ENCODE results near the gene CNKSR3. TPM values are rescaled to one million over a fixed set of nuclear protein-coding genes. Genes with fewer than 3 reads are reported as not detected.

The CNKSR3 gene
- polyA plus RNA-seq, 1 donor from 2014 or later: 3.0 TPM

DNA sequence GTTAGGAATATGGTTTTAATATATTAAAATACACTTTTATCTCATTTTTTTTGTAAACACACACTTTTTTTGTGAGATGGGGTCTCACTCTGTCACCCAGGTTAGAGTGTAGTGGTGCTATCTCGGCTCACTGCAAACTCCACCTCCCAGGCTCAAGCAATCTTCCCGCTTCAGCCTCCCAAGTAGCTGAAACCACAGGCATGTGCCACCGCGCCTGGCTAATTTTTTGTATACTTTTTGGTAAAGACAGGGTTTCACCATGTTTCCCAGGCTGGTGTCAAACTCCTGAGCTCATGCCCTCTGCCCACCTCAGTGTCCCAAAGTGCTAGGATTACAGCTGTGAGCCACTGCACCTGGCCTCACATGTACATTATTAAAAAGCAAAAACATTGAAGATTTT, 164.7 kb downstream of the CNKSR3 start:
- Histone ChIP-seq H3K9me3 (ENCODE audit: low read length) (no peaks in the 10 kb centered on the region), H3K4me3 (ENCODE audit: low read length) (no peak overlapping the region), H4K20me1 (ENCODE audit: insufficient read depth) (no peaks in the 10 kb centered on the region), H3K9ac (ENCODE audit: low read length) (no peak overlapping the region), H3F3A (ENCODE audit: insufficient read depth, low read length, poor library complexity, severe bottlenecking) (no peaks in the 10 kb centered on the region), H2AFZ (ENCODE audit: low read depth, low read length) (no peak overlapping the region), H3K36me3 (ENCODE audit: insufficient read depth, low read length) (no peaks in the 10 kb centered on the region), H3K27me3 (ENCODE audit: insufficient read depth, low read depth, low read length) (no peaks in the 10 kb centered on the region), H3K27ac (ENCODE audit: low read length) (no peak overlapping the region), H3K4me2 (ENCODE audit: low read length) (no peak overlapping the region), H3K79me2 (replicated peaks; ENCODE audit: insufficient read depth, low read length) (no peaks in the 10 kb centered on the region), H3K9me2 (ENCODE audit: insufficient read depth, low read length) (no peaks in the 10 kb centered on the region)
- no peak for TF ChIP-seq CTCF (IDR thresholded peaks at IDR 0.05; ENCODE audit: poor library complexity, severe bottlenecking)
- no peak for TF ChIP-seq TAF1 (IDR thresholded peaks at IDR 0.05; ENCODE audit: low read depth)
- no peak for TF ChIP-seq MXI1 (conservative IDR thresholded peaks at IDR 0.05; ENCODE audit: poor library complexity, severe bottlenecking)
- no peak for TF ChIP-seq EP300 (conservative IDR thresholded peaks at IDR 0.05; ENCODE audit: poor library complexity, severe bottlenecking)
- TF ChIP-seq SMC3 (conservative IDR thresholded peaks at IDR 0.05; ENCODE audit: poor library complexity): no peak
- TF ChIP-seq RAD21 (conservative IDR thresholded peaks at IDR 0.05): no peak
- TF ChIP-seq POLR2AphosphoS5 (IDR thresholded peaks at IDR 0.05): no peak
- TF ChIP-seq REST (IDR thresholded peaks at IDR 0.05; ENCODE audit: borderline replicate concordance): no peak
- TF ChIP-seq EZH2 (IDR thresholded peaks at IDR 0.05; ENCODE audit: borderline replicate concordance, insufficient read depth, low read length, poor library complexity, severe bottlenecking): no peak

DNA sequence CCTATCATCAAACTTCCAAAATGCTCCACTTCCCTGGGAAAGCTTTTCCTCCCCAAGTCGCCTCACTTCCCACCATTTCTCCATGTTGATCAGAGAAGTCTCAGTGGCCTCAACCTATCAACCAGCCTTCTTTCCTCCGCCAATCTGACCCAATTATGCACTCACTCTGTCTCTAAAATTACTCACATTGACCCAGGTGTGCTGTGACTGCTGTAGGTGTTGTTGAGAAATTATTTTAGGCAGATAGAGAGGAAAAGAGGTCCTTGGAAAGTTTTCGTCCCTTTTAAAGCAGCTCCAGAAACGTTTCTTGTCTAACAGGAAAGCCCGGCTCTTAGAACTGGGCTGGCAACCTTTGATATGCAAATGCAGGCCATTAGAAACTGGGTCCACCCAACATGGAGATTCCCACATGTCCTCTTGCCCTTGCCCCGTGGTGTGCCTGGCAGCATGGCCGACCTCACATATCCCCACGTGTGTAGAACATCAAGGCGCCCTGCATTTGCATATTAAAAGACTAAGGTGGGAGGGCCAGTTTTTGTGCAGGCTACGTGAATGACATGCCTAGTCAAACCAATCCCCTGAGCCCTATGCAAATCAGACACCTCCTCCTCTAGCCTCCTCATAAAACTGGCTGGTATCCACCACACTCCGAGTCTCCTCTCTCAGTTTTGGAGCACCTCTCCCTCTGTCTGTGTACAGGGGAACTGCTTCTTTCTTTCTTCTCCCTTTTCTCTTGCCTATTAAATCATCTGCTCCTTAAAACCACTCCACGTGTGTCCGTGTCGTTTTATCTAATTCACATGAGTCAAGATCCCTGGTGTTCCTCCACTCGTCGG, 166.8 kb downstream of the CNKSR3 start:
- H3K4me3 ChIP-seq (ENCODE audit: low read length): no peak overlapping the region
- no peaks in the 10 kb centered on the region for H3F3A ChIP-seq (ENCODE audit: insufficient read depth, low read length, poor library complexity, severe bottlenecking)
- H3K36me3 ChIP-seq (ENCODE audit: insufficient read depth, low read length): no peaks in the 10 kb centered on the region
- no peak overlapping the region for H2AFZ ChIP-seq (ENCODE audit: low read depth, low read length)
- no peaks in the 10 kb centered on the region for H3K9me2 ChIP-seq (ENCODE audit: insufficient read depth, low read length)
- H3K27me3 ChIP-seq (ENCODE audit: insufficient read depth, low read depth, low read length): no peaks in the 10 kb centered on the region
- no peaks in the 10 kb centered on the region for H3K79me2 ChIP-seq (replicated peaks; ENCODE audit: insufficient read depth, low read length)
- no peak overlapping the region for H3K9ac ChIP-seq (ENCODE audit: low read length)
- H3K27ac ChIP-seq (ENCODE audit: low read length): no peak overlapping the region
- no peaks in the 10 kb centered on the region for H3K9me3 ChIP-seq (ENCODE audit: low read length)
- H3K4me2 ChIP-seq (ENCODE audit: low read length): no peak overlapping the region
- H4K20me1 ChIP-seq (ENCODE audit: insufficient read depth): no peaks in the 10 kb centered on the region
- TF ChIP-seq TAF1 (IDR thresholded peaks at IDR 0.05; ENCODE audit: low read depth) (no peak), CTCF (IDR thresholded peaks at IDR 0.05; ENCODE audit: poor library complexity, severe bottlenecking) (no peak), POLR2AphosphoS5 (IDR thresholded peaks at IDR 0.05) (no peak), MXI1 (conservative IDR thresholded peaks at IDR 0.05; ENCODE audit: poor library complexity, severe bottlenecking) (no peak), RAD21 (conservative IDR thresholded peaks at IDR 0.05) (no peak), EZH2 (IDR thresholded peaks at IDR 0.05; ENCODE audit: borderline replicate concordance, insufficient read depth, low read length, poor library complexity, severe bottlenecking) (no peak), REST (IDR thresholded peaks at IDR 0.05; ENCODE audit: borderline replicate concordance) (no peak), SMC3 (conservative IDR thresholded peaks at IDR 0.05; ENCODE audit: poor library complexity) (no peak), EP300 (conservative IDR thresholded peaks at IDR 0.05; ENCODE audit: poor library complexity, severe bottlenecking) (no peak)

Measured in neural cell (in vitro differentiated cells).